ENCODE results near the gene TGM6. TPM values are rescaled to one million over a fixed set of nuclear protein-coding genes. Genes with fewer than 3 reads are reported as not detected.
A peak's percentile ranks its signal among the peaks of the same experiment; 100 is the strongest.

The TGM6 gene
- polyA plus RNA-seq, 1 donor from 2014 or later: not detected

- Histone ChIP-seq H3K36me3 (ENCODE audit: insufficient read depth, low read length) (no peaks in the 10 kb centered on the region), H3K4me3 (ENCODE audit: low read length) (no peak overlapping the region), H3K27me3 (ENCODE audit: insufficient read depth, low read depth, low read length) (no peaks in the 10 kb centered on the region), H3K9me2 (ENCODE audit: insufficient read depth, low read length) (no peaks in the 10 kb centered on the region), H3K9me3 (ENCODE audit: low read length) (no peaks in the 10 kb centered on the region), H3K9ac (ENCODE audit: low read length) (no peak overlapping the region), H3K27ac (ENCODE audit: low read length) (no peak overlapping the region), H3K79me2 (replicated peaks; ENCODE audit: insufficient read depth, low read length) (no peaks in the 10 kb centered on the region), H2AFZ (ENCODE audit: low read depth, low read length) (no peak overlapping the region), H3K4me2 (ENCODE audit: low read length) (no peak overlapping the region), H3F3A (ENCODE audit: insufficient read depth, low read length, poor library complexity, severe bottlenecking) (no peaks in the 10 kb centered on the region), H4K20me1 (ENCODE audit: insufficient read depth) (no peaks in the 10 kb centered on the region)
- TF ChIP-seq CTCF (IDR thresholded peaks at IDR 0.05; ENCODE audit: poor library complexity, severe bottlenecking): peak; percentile 37
- TF ChIP-seq REST (IDR thresholded peaks at IDR 0.05; ENCODE audit: borderline replicate concordance): no peak
- peak; percentile 49 for TF ChIP-seq SMC3 (conservative IDR thresholded peaks at IDR 0.05; ENCODE audit: poor library complexity)
Measured at GRCh38 chr20:2402271-2402980, 21.7 kb downstream of the TGM6 start.

GRCh38 chr20:2403291-2404052 is 22.8 kb downstream of the TGM6 start:
- no peaks in the 10 kb centered on the region for H3K27me3 ChIP-seq (ENCODE audit: insufficient read depth, low read depth, low read length)
- no peaks in the 10 kb centered on the region for H3F3A ChIP-seq (ENCODE audit: insufficient read depth, low read length, poor library complexity, severe bottlenecking)
- H3K4me3 ChIP-seq (ENCODE audit: low read length): no peak overlapping the region
- no peaks in the 10 kb centered on the region for H3K79me2 ChIP-seq (replicated peaks; ENCODE audit: insufficient read depth, low read length)
- H3K9me3 ChIP-seq (ENCODE audit: low read length): no peaks in the 10 kb centered on the region
- H4K20me1 ChIP-seq (ENCODE audit: insufficient read depth): no peaks in the 10 kb centered on the region
- H3K36me3 ChIP-seq (ENCODE audit: insufficient read depth, low read length): no peaks in the 10 kb centered on the region
- no peak overlapping the region for H3K4me2 ChIP-seq (ENCODE audit: low read length)
- TF ChIP-seq RAD21 (conservative IDR thresholded peaks at IDR 0.05) (no peak), EP300 (conservative IDR thresholded peaks at IDR 0.05; ENCODE audit: poor library complexity, severe bottlenecking) (no peak), POLR2AphosphoS5 (IDR thresholded peaks at IDR 0.05) (no peak), CTCF (IDR thresholded peaks at IDR 0.05; ENCODE audit: poor library complexity, severe bottlenecking) (no peak), EZH2 (IDR thresholded peaks at IDR 0.05; ENCODE audit: borderline replicate concordance, insufficient read depth, low read length, poor library complexity, severe bottlenecking) (no peak), MXI1 (conservative IDR thresholded peaks at IDR 0.05; ENCODE audit: poor library complexity, severe bottlenecking) (no peak), REST (IDR thresholded peaks at IDR 0.05; ENCODE audit: borderline replicate concordance) (no peak), TAF1 (IDR thresholded peaks at IDR 0.05; ENCODE audit: low read depth) (no peak)
- no peak overlapping the region for H2AFZ ChIP-seq (ENCODE audit: low read depth, low read length)
- no peak overlapping the region for H3K27ac ChIP-seq (ENCODE audit: low read length)
- H3K9ac ChIP-seq (ENCODE audit: low read length): no peak overlapping the region
- H3K9me2 ChIP-seq (ENCODE audit: insufficient read depth, low read length): no peaks in the 10 kb centered on the region
